HG03460 (cell line): ENCODE results near the gene AKT1.
A peak's percentile ranks its signal among the peaks of the same experiment; 100 is the strongest.
"Not testable (repeated sequence)": the region's sequence is repeated elsewhere in the genome, so short reads cannot be mapped to it uniquely, and the experiment has no call there.

Experiments used
- ATAC-seq: cut with Tn5 transposase; IDR thresholded peaks from one replicate; pipeline ENCODE4 v1.9.1; 2021; ENCODE audit not compliant: unreplicated experiment

Gene AKT1

GRCh38 chr14:104755621-104756020 is 39.9 kb downstream of the AKT1 start:
- no peak for ATAC-seq

DNA sequence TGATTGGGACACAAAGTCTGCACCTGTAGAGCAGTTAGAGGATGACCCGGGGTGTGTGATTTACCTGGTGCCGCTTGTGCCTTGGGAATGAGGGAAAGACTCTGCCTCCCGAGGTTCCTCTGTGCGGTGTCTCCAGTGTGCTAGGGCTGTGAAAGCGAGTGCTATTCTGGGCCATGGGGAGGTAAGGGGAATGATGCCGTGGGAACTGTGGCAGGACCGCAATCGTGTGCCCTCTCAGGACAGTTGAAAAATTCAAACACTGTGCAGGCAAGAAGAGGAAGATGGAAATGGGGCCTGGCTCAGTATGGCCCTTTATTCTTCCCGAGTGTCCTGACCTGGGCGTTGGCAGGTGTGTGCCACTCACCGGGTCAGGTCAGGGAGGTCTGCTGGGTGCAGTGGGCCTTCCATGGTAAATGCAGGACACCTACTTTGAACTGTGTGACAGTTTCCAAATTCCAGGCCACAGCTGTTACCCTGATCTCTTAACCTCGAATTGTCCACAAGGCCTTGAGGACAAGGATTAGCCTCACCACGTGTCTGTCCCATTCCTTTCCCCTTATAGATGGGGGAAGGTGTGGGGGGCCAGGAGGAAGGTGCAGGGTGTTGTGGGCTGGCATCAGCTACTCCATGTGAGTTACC is 41.2 kb downstream of the AKT1 start:
- ATAC-seq: no peak

- no peak for ATAC-seq
Observed at GRCh38 chr14:104753528-104754212, 41.9 kb downstream of the AKT1 start.

DNA sequence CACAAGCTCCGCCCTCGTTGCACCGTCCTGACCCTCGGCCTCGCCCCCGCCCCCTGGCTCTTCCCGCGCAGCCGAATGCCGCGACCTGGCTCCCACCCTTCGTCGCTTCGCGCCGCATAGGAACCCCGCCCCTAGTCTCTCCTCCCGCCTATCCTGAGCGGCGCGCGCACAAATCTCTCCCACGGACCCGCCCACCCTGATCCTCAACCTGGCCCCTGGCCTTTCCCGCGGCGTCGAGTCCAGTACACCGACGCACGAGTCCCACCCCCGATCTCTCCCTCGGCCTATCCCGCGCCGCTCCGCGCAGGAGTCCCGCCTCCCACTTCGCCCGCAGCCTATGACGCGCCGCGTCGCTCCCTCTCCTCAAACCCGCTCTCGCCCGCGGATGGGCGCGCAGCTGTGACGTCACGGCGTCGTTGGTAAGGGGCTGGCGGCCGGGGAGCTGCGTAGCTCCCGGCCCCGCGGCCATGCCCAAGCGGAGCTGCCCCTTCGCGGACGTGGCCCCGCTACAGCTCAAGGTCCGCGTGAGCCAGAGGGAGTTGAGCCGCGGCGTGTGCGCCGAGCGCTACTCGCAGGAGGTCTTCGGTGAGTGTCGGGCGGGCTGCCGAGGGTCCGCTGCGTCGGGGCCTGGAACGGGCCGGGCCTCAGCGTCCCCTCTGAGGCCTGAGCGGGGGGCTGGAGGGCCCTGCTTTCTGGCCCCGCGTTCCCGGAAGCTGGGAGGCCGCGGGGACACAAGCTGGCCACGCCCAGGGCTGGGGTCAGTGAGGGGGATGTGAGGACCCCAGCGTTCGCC is 42.6 kb downstream of the AKT1 start, which contains the start of gene SIVA1:
Gene SIVA1 (plus strand): TSS at position 413 of the 793 bp plus-strand sequence. CDS start 55 bp downstream, at position 468.
- ATAC-seq: peak; percentile 89

DNA sequence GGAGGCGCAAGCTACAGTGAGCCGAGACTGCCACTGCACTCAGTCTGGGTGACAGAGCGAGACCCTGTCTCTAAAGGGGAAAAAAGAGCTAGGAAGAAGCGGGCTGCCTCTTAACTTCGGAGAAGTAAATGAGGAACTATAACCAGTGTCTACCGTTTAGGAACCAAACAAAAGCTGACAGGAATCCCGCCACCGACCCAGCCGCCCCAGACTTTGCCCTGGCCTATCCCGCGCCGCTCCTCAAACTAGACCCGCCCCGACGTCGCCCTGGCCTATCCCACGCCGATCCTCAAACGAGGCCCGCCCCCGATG is 43.2 kb downstream of the AKT1 start:
- ATAC-seq: peak; percentile 80

DNA sequence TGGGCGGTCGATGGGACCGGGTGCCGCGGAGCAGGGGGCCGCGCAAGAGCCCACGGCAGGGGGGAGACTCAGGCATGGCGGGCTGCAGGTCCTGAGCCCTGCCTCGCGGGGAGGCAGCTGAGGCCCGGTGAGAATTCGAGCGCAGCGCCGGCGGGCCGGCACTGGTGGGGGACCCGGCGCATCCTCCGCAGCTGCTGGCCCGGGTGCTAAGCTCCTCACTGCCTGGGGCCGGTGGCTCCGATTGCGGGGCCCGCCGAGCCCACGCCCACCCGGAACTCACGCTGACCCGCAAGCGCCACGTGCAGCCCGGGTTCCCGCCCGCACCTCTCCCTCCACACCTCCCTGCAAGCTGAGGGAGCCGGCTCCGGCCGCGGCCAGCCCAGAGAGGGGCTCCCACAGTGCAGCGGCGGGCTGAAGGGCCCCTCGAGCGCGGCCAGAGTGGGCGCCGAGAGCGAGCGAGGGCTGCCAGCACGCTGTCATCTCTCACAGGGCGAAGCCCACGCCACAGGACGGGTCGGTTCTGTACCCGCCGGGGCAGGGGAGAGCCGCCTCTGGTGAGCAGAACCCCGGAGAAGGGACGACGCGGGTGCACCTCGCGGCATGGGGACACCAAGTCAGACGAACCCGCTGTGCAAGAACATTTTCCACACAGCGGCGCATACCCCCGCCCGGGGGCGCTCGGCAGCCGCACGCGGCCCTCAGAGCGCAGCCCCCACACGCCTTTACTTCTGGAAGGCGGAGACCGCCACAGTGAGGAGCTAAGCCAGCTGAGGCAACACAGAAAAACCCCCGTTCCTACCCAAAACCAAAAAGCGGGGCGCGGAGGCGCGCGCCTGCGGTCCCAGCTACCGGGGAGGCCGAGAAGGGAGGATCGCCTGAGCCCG is 43.8 kb downstream of the AKT1 start:
- no peak for ATAC-seq

DNA sequence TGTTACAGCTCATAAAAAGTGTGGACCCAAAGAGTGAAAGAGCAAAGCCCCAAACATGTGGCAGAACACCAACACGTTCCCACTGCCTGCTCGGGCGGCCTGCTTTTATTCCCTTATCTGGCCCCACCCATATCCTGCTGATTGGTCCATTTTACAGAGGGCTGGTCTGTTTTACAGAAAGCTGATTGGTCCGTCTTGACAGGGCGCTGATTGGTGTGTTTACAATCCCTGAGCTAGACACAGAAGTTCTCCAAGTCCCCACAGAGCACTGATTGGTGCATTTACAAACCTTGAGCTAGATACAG is 44.8 kb downstream of the AKT1 start:
- not testable (repeated sequence) for ATAC-seq

DNA sequence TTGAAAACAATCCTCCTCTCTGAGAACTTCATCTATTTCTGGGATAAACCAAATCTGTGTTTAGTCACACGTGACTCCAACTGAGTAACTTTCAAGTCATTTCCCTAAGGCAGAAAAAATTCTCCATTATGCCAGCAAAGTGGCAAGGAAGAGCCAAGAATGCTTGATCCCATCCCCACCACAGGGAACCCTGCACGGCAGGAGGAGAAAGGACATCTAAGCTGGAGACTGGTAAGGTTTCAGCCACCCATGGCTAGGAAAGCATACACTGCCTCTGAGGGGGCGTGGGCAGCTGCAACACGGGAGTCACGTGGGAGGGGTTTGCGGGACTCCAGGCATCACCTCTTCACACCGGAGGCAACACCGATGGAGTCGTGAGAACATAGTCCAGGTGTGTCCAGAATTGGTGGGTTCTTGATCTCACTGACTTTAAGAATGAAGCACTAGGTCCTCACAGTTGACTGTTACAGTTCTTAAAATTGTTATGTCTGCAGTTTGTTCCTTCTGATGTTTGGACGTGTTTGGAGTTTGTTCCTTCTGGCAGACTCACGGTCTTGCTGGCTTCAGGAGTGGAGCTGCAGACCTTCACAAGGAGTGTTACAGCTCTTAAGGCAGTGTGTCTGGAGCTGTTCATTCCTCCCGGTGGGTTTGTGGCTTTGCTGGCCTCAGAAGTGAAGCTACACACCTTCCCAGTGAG is 45.3 kb downstream of the AKT1 start:
- ATAC-seq: no peak

DNA sequence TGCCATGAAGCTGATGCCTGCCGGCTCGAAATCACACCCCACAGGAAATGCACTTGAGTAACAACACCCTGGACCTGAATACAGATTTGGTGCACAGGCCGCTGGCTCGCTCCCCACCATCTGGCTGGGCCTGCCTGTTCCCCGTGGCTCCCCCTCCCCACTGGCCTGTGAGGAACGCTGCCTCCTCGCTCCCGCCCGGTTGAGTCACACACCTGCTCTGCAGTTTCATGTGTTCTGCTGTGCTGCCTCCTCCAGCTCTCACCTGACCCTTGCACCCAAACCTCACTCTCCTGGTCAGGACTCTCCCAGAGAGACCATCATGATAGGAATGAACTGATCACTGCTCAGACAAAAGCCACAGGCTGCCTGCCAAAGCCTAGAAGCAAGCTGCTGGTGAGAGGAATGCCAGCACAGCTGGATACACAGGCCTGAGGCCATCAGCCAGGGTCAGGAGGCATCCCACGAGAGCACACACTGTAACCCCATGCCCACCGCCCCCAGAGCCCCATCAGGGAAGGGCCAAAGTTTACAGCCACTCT is 46.4 kb downstream of the AKT1 start:
- no peak for ATAC-seq

- no peak for ATAC-seq
Observed at GRCh38 chr14:104747876-104748275, 47.7 kb downstream of the AKT1 start.

GRCh38 chr14:104746934-104747481 is 48.5 kb downstream of the AKT1 start:
- ATAC-seq: no peak

GRCh38 chr14:104746071-104746545 is 49.4 kb downstream of the AKT1 start:
- ATAC-seq: no peak

DNA sequence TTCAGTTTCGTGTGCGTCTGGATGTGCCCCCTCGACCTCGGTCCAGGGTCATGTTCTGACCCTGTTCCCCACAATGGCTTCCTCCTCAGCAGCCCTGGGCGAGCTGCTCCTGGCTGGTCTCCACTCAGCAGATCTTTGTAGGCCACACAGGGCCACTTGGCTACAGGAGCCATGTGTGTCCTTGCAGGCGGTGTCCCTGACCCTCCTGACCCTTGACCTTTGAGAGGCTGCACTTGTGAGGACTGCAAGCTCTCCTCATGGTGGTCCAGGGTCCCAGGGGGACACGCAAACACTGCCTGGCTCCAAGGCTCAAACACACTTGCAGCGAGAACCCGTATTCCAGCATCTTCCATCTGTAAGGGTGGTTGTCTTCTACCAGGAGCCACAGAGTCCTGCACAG is 50.1 kb downstream of the AKT1 start:
- ATAC-seq: no peak

DNA sequence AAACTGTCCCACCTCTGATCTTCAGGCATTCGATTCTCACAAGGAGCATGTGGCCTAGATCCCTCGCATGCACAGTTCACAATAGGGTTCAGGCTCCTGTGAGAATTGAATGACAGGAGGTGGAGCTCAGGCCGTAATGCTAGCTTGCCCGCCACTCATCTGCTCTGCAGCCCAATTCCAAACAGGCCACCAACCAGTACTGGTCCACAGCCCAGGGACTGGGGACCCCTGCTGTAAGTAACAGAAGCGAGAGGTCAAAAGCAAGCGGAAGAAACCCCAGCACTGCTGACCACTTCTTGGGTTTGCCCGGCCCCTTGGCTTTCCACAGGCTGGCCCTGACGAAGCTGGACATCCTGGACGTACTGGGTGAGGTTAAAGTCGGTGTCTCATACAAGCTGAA is 51.1 kb downstream of the AKT1 start:
- ATAC-seq: no peak

GRCh38 chr14:104743461-104744380 is 51.8 kb downstream of the AKT1 start:
- ATAC-seq: no peak

DNA sequence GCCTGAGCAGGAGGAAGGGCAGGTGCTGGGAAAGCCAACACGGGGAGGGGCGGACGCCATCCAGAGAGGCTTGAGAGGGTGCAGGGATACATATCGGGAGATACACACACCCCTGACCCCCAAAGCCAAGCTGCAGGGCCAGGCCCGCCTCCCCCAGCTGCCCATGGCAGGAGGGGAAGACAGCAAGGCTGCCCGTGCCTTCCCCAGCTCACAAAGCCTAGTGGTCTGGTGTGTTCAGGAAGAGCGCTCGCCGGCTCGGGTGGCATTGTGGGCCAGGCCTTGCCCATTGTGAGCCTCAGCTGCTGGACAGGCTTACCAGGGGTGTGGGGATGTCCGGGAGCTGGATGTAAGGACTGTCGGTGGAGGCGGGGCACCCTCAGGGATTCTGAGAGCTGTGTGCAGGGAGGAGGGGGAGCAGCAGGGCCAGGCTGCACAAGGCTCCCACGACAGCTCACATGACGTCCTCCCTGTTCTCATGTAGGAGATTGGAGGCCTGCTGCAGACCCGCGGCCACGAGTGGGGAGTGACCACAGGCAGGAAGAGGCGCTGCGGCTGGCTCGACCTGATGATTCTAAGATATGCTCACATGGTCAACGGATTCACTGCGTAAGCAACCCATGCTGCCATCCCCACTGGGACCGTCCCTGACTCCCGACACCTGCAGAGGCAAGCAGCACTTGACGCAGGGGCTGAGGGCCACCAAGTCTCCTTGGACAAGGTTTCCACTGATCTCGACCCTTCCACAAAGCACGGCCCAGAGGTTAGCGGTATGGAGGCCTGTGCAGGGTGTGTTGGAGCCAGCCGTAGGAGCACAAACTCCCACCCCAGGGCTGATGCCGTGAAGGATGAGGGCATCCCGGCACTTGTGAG is 52.7 kb downstream of the AKT1 start:
- no peak for ATAC-seq

- no peak for ATAC-seq
Observed at GRCh38 chr14:104741803-104742251, 53.7 kb downstream of the AKT1 start.
